GM12878 (cell line): ENCODE measurements around the gene STX4. TPM values are rescaled to one million over a fixed set of nuclear protein-coding genes. Genes with fewer than 3 reads are reported as not detected.

Experiments
- BCL11A ChIP-seq: IDR thresholded peaks from 2 replicates; pipeline ENCODE4 v1.6.1; 2011; ENCODE audit warnings: low read depth, low read length
- CBFB ChIP-seq: IDR thresholded peaks from 2 replicates; pipeline ENCODE4 v1.6.1; 2016; ENCODE audit warnings: antibody characterized with exemption, low read depth
- CREB1 ChIP-seq: IDR thresholded peaks from 2 replicates; pipeline ENCODE4 v1.6.1; 2012; ENCODE audit warnings: low read depth, mild to moderate bottlenecking, inconsistent platforms
- DPF2 ChIP-seq: fragments of 450-650 bp; IDR thresholded peaks from 2 replicates; pipeline ENCODE4 v1.6.1; 2017; ENCODE audit warnings: mild to moderate bottlenecking
- ESRRA ChIP-seq: IDR thresholded peaks from 2 replicates; pipeline ENCODE4 v1.6.1; 2012; ENCODE audit warnings: mild to moderate bottlenecking, low read length, improper control_type of control experiment
- FOS ChIP-seq: IDR thresholded peaks from 3 replicates; pipeline ENCODE4 v1.6.1; 2011; ENCODE audit warnings: borderline replicate concordance; ENCODE audit not compliant: insufficient read length; ENCODE audit errors: extremely low read depth
- JUNB ChIP-seq: IDR thresholded peaks from 2 replicates; pipeline ENCODE4 v1.6.1; 2016; ENCODE audit warnings: antibody characterized with exemption, mild to moderate bottlenecking
- KDM1A ChIP-seq: fragments of 200-600 bp; sonication (generic); IDR thresholded peaks from 2 replicates; pipeline ENCODE4 v1.6.1; 2016; ENCODE audit warnings: borderline replicate concordance
- NFYB ChIP-seq: IDR thresholded peaks from 2 replicates; pipeline ENCODE4 v1.6.1; 2011; ENCODE audit warnings: low read depth, mild to moderate bottlenecking, low read length, improper control_type of control experiment, moderate library complexity; ENCODE audit not compliant: insufficient read depth
- NRF1 ChIP-seq: conservative IDR thresholded peaks from 2 replicates; pipeline ENCODE4 v1.6.1; 2011; ENCODE audit warnings: mild to moderate bottlenecking, low read depth, low read length, improper control_type of control experiment
- SREBF1 ChIP-seq: IDR thresholded peaks from 2 replicates; pipeline ENCODE4 v1.6.1; 2012; ENCODE audit warnings: mild to moderate bottlenecking, low read length
- TCF7 ChIP-seq: IDR thresholded peaks from 2 replicates; pipeline ENCODE4 v1.6.1; 2014; ENCODE audit warnings: antibody characterized with exemption, borderline replicate concordance
- polyA plus RNA-seq, 11 experiments: library from polyadenylated mRNA; depleted of rRNA in 4 of 11; unstranded in 6 of 11; stranded (reverse) in 5 of 11; fragments of >200 nt; fragmentation: Nextera tagmentation in 4 of 11; fragmentation: Illumina TruSeq in 1 of 11; extraction: Ambion mirVana in 4 of 11; extraction: Trizol in 1 of 11; gene quantifications; 1 replicate in 1 of 11; 2 replicates in 10 of 11; pipeline versions ENCODE4 v1.2.1 to v1.2.3, GENCODE V29; 2011 to 2016; ENCODE audit warnings: inconsistent platforms in 2 of 11, missing spikeins in 2 of 11, low read depth in 1 of 11
- total RNA-seq, 4 experiments: library from RNA; depleted of rRNA in 3 of 4; stranded (reverse); fragments of >200 nt in 3 of 4; fragmentation: Illumina TruSeq in 1 of 4; extraction: Trizol in 1 of 4; gene quantifications; 2 replicates each; pipeline versions ENCODE4 v1.2.1 to v1.2.3, GENCODE V29; 2013 to 2021
- TF ChIP-seq, protein P1 (sequence below): fragments of 450-650 bp; formaldehyde crosslinking; IDR thresholded peaks from 2 replicates; pipeline ENCODE4 v1.4.0; 2020; ENCODE audit warnings: mild to moderate bottlenecking, moderate library complexity
- TF ChIP-seq, protein P2 (sequence below): IDR thresholded peaks from 2 replicates; pipeline ENCODE4 v1.6.1; 2011; ENCODE audit warnings: low read depth, low read length, improper control_type of control experiment, borderline replicate concordance
- TF ChIP-seq, protein P3 (sequence below): IDR thresholded peaks from 2 replicates; pipeline ENCODE4 v1.6.1; 2012; ENCODE audit warnings: improper control_type of control experiment, low read depth, low read length; ENCODE audit not compliant: insufficient replicate concordance
- TF ChIP-seq, protein P4 (sequence below): IDR thresholded peaks from 2 replicates; pipeline ENCODE4 v1.6.1; 2012; ENCODE audit warnings: low read depth, low read length, improper control_type of control experiment
- TF ChIP-seq, protein P5 (sequence below): fragments of 450-650 bp; conservative IDR thresholded peaks from 2 replicates; pipeline ENCODE4 v1.6.1; 2017; ENCODE audit warnings: mild to moderate bottlenecking, moderate library complexity

The STX4 gene
- total and polyA plus RNA-seq, 10 of the 15 experiments (the other 5 are each of a cell fraction or from before 2014, with no cell fraction given) = 3.3 to 37.6 (median 22.6) TPM

DNA sequence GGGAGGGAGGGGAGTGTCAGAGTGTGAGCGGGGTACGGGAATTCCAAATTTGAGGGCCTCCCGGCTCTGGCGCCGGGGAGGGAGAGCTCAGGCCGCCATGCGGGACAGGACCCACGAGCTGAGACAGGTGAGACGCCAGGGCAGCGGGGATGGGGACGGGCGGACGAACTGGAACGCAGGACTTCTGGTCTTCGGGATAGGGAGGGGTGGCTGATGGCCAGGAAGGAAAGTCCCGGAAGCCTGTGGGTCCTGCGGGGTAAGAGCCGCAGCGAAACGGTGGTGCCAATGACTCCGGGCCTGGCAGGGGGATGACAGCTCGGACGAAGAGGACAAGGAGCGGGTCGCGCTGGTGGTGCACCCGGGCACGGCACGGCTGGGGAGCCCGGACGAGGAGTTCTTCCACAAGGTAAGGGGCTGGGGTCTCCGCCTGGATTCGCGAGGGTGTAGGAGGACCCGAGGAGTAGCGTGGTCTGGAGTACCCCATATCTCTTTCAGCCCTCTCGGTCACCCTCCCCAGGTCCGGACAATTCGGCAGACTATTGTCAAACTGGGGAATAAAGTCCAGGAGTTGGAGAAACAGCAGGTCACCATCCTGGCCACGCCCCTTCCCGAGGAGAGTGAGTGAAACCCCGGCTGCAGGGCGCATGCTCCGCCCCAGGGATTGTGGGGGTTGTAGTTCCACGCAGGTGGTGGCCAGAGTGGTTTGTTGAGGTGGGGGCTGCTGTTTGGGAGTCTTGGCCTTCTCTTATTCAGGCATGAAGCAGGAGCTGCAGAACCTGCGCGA, 543 bp downstream of the STX4 start (continued):
- TF ChIP-seq NFYB (no peak), TCF7 (no peak), DPF2 (0 out of 2 replicates have a peak, but pooled peaks have one; percentile 35), CREB1 (no peak), CBFB (no peak), ESRRA (no peak), JUNB (no peak), BCL11A (no peak), FOS (no peak), KDM1A (no peak), NRF1 (peak; percentile 84), SREBF1 (peak; percentile 43)
- TF ChIP-seq, protein P1, sequence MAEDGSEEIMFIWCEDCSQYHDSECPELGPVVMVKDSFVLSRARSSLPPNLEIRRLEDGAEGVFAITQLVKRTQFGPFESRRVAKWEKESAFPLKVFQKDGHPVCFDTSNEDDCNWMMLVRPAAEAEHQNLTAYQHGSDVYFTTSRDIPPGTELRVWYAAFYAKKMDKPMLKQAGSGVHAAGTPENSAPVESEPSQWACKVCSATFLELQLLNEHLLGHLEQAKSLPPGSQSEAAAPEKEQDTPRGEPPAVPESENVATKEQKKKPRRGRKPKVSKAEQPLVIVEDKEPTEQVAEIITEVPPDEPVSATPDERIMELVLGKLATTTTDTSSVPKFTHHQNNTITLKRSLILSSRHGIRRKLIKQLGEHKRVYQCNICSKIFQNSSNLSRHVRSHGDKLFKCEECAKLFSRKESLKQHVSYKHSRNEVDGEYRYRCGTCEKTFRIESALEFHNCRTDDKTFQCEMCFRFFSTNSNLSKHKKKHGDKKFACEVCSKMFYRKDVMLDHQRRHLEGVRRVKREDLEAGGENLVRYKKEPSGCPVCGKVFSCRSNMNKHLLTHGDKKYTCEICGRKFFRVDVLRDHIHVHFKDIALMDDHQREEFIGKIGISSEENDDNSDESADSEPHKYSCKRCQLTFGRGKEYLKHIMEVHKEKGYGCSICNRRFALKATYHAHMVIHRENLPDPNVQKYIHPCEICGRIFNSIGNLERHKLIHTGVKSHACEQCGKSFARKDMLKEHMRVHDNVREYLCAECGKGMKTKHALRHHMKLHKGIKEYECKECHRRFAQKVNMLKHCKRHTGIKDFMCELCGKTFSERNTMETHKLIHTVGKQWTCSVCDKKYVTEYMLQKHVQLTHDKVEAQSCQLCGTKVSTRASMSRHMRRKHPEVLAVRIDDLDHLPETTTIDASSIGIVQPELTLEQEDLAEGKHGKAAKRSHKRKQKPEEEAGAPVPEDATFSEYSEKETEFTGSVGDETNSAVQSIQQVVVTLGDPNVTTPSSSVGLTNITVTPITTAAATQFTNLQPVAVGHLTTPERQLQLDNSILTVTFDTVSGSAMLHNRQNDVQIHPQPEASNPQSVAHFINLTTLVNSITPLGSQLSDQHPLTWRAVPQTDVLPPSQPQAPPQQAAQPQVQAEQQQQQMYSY = no peak
- TF ChIP-seq, protein P2, sequence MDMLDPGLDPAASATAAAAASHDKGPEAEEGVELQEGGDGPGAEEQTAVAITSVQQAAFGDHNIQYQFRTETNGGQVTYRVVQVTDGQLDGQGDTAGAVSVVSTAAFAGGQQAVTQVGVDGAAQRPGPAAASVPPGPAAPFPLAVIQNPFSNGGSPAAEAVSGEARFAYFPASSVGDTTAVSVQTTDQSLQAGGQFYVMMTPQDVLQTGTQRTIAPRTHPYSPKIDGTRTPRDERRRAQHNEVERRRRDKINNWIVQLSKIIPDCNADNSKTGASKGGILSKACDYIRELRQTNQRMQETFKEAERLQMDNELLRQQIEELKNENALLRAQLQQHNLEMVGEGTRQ = no peak
- TF ChIP-seq, protein P3, sequence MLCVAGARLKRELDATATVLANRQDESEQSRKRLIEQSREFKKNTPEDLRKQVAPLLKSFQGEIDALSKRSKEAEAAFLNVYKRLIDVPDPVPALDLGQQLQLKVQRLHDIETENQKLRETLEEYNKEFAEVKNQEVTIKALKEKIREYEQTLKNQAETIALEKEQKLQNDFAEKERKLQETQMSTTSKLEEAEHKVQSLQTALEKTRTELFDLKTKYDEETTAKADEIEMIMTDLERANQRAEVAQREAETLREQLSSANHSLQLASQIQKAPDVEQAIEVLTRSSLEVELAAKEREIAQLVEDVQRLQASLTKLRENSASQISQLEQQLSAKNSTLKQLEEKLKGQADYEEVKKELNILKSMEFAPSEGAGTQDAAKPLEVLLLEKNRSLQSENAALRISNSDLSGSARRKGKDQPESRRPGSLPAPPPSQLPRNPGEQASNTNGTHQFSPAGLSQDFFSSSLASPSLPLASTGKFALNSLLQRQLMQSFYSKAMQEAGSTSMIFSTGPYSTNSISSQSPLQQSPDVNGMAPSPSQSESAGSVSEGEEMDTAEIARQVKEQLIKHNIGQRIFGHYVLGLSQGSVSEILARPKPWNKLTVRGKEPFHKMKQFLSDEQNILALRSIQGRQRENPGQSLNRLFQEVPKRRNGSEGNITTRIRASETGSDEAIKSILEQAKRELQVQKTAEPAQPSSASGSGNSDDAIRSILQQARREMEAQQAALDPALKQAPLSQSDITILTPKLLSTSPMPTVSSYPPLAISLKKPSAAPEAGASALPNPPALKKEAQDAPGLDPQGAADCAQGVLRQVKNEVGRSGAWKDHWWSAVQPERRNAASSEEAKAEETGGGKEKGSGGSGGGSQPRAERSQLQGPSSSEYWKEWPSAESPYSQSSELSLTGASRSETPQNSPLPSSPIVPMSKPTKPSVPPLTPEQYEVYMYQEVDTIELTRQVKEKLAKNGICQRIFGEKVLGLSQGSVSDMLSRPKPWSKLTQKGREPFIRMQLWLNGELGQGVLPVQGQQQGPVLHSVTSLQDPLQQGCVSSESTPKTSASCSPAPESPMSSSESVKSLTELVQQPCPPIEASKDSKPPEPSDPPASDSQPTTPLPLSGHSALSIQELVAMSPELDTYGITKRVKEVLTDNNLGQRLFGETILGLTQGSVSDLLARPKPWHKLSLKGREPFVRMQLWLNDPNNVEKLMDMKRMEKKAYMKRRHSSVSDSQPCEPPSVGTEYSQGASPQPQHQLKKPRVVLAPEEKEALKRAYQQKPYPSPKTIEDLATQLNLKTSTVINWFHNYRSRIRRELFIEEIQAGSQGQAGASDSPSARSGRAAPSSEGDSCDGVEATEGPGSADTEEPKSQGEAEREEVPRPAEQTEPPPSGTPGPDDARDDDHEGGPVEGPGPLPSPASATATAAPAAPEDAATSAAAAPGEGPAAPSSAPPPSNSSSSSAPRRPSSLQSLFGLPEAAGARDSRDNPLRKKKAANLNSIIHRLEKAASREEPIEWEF = no peak
- TF ChIP-seq, protein P4, sequence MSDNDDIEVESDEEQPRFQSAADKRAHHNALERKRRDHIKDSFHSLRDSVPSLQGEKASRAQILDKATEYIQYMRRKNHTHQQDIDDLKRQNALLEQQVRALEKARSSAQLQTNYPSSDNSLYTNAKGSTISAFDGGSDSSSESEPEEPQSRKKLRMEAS = peak; percentile 76; the same call in 1 of the 2 replicates
- TF ChIP-seq, protein P5, sequence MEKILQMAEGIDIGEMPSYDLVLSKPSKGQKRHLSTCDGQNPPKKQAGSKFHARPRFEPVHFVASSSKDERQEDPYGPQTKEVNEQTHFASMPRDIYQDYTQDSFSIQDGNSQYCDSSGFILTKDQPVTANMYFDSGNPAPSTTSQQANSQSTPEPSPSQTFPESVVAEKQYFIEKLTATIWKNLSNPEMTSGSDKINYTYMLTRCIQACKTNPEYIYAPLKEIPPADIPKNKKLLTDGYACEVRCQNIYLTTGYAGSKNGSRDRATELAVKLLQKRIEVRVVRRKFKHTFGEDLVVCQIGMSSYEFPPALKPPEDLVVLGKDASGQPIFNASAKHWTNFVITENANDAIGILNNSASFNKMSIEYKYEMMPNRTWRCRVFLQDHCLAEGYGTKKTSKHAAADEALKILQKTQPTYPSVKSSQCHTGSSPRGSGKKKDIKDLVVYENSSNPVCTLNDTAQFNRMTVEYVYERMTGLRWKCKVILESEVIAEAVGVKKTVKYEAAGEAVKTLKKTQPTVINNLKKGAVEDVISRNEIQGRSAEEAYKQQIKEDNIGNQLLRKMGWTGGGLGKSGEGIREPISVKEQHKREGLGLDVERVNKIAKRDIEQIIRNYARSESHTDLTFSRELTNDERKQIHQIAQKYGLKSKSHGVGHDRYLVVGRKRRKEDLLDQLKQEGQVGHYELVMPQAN = peak; percentile 86
